Activated T-helper 17 cell treated with anti-CD3 and anti-CD28 coated beads, Interleukin-2, amount 50 U/mL, for 72 hours (primary cell): ENCODE results near the gene DIPK1B. TPM values are rescaled to one million over a fixed set of nuclear protein-coding genes. Genes with fewer than 3 reads are reported as not detected.
A peak's percentile ranks its signal among the peaks of the same experiment; 100 is the strongest.
"Not testable (repeated sequence)": the region's sequence is repeated elsewhere in the genome, so short reads cannot be mapped to it uniquely, and the experiment has no call there.

ENCODE experiments used
- ATAC-seq: fragments of 150-1000 bp; cut with Tn5 transposase; replicated peaks from 2 replicates; pipeline ENCODE4 v1.10.0; 2021; ENCODE audit warnings: mild to moderate bottlenecking, moderate library complexity
- H3K27ac Mint-ChIP-seq: one replicate; pipeline ENCODE4 v1.8.0; 2022; ENCODE audit warnings: mixed read lengths
- H3K27me3 Mint-ChIP-seq: one replicate; pipeline ENCODE4 v1.8.0; 2022; ENCODE audit warnings: mixed read lengths
- H3K36me3 Mint-ChIP-seq: one replicate; pipeline ENCODE4 v1.8.0; 2022; ENCODE audit warnings: low read depth, mild to moderate bottlenecking, mixed read lengths
- H3K4me1 Mint-ChIP-seq: one replicate; pipeline ENCODE4 v1.8.0; 2022; ENCODE audit warnings: mixed read lengths
- H3K4me3 Mint-ChIP-seq: one replicate; pipeline ENCODE4 v1.8.0; 2022; ENCODE audit warnings: mild to moderate bottlenecking, mixed read lengths
- H3K9me3 Mint-ChIP-seq: one replicate; pipeline ENCODE4 v1.8.0; 2022; ENCODE audit warnings: mixed read lengths
- total RNA-seq, 2 donors: library from RNA; stranded (reverse); gene quantifications; one replicate each; pipeline ENCODE4 v1.2.3, GENCODE V29; 2022

The DIPK1B gene
- total RNA-seq, 2 donors from 2014 or later = not detected

- Mint-ChIP-seq H3K4me3 (peak overlapping the region; percentile 44), H3K27me3 (peaks cover 16% of the 10 kb centered on the region)
- H3K9me3 Mint-ChIP-seq, ATAC-seq, H3K36me3 Mint-ChIP-seq, H3K4me1 Mint-ChIP-seq, H3K27ac Mint-ChIP-seq: not testable (repeated sequence)
Observed at GRCh38 chr9:136711219-136711648, 1.1 kb upstream of the DIPK1B start.

- no peak overlapping the region for H3K27ac Mint-ChIP-seq
- H3K27me3 Mint-ChIP-seq = peaks cover 16% of the 10 kb centered on the region
- no peak overlapping the region for H3K4me3 Mint-ChIP-seq
- ATAC-seq = no peak
- no peaks in the 10 kb centered on the region for H3K36me3 Mint-ChIP-seq
- no peaks in the 10 kb centered on the region for H3K4me1 Mint-ChIP-seq
- H3K9me3 Mint-ChIP-seq = no peaks in the 10 kb centered on the region
Observed at GRCh38 chr9:136712690-136713544, 545 bp downstream of the DIPK1B start.

GRCh38 chr9:136713550-136713949, 1.2 kb downstream of the DIPK1B start:
- H3K27me3 Mint-ChIP-seq = peaks cover 12% of the 10 kb centered on the region
- H3K27ac Mint-ChIP-seq = no peak overlapping the region
- no peaks in the 10 kb centered on the region for H3K36me3 Mint-ChIP-seq
- no peak for ATAC-seq
- no peaks in the 10 kb centered on the region for H3K4me1 Mint-ChIP-seq
- H3K4me3 Mint-ChIP-seq = no peak overlapping the region
- H3K9me3 Mint-ChIP-seq = no peaks in the 10 kb centered on the region

GRCh38 chr9:136714096-136714892, 1.9 kb downstream of the DIPK1B start:
- Mint-ChIP-seq H3K27me3 (peaks cover 12% of the 10 kb centered on the region), H3K4me3 (no peak overlapping the region), H3K27ac (no peak overlapping the region), H3K4me1 (no peaks in the 10 kb centered on the region), H3K36me3 (no peaks in the 10 kb centered on the region), H3K9me3 (no peaks in the 10 kb centered on the region)
- no peak for ATAC-seq

GRCh38 chr9:136714893-136715274, 2.5 kb downstream of the DIPK1B start:
- H3K4me3 Mint-ChIP-seq = no peak overlapping the region
- H3K36me3 Mint-ChIP-seq = no peaks in the 10 kb centered on the region
- ATAC-seq = no peak
- no peaks in the 10 kb centered on the region for H3K9me3 Mint-ChIP-seq
- no peak overlapping the region for H3K27ac Mint-ChIP-seq
- peaks cover 12% of the 10 kb centered on the region for H3K27me3 Mint-ChIP-seq
- H3K4me1 Mint-ChIP-seq = no peaks in the 10 kb centered on the region

- H3K9me3 Mint-ChIP-seq = no peaks in the 10 kb centered on the region
- H3K27ac Mint-ChIP-seq = no peak overlapping the region
- ATAC-seq = no peak
- no peak overlapping the region for H3K4me3 Mint-ChIP-seq
- H3K36me3 Mint-ChIP-seq = peaks cover 6% of the 10 kb centered on the region
- peaks cover 4% of the 10 kb centered on the region for H3K4me1 Mint-ChIP-seq
- H3K27me3 Mint-ChIP-seq = peaks cover 5% of the 10 kb centered on the region
Observed at GRCh38 chr9:136717399-136717798, 5.0 kb downstream of the DIPK1B start.

- Mint-ChIP-seq H3K27me3 (peaks cover 5% of the 10 kb centered on the region), H3K36me3 (peaks cover 12% of the 10 kb centered on the region), H3K9me3 (no peaks in the 10 kb centered on the region), H3K4me1 (peaks cover 4% of the 10 kb centered on the region), H3K4me3 (no peak overlapping the region), H3K27ac (no peak overlapping the region)
- ATAC-seq = no peak
Observed at GRCh38 chr9:136718345-136719194, 6.2 kb downstream of the DIPK1B start.

GRCh38 chr9:136719195-136719880, 7.0 kb downstream of the DIPK1B start:
- H3K4me3 Mint-ChIP-seq = no peak overlapping the region
- no peaks in the 10 kb centered on the region for H3K9me3 Mint-ChIP-seq
- peaks cover 20% of the 10 kb centered on the region for H3K36me3 Mint-ChIP-seq
- ATAC-seq = peak; percentile 25
- H3K4me1 Mint-ChIP-seq = peaks cover 9% of the 10 kb centered on the region
- H3K27me3 Mint-ChIP-seq = peaks cover 5% of the 10 kb centered on the region
- no peak overlapping the region for H3K27ac Mint-ChIP-seq

GRCh38 chr9:136720251-136720897, 8.0 kb downstream of the DIPK1B start:
- Mint-ChIP-seq H3K4me1 (peaks cover 11% of the 10 kb centered on the region), H3K36me3 (peaks cover 30% of the 10 kb centered on the region), H3K9me3 (no peaks in the 10 kb centered on the region), H3K27ac (no peak overlapping the region), H3K27me3 (peaks cover 5% of the 10 kb centered on the region), H3K4me3 (no peak overlapping the region)
- ATAC-seq = no peak

- Mint-ChIP-seq H3K4me3 (no peak overlapping the region), H3K4me1 (peaks cover 11% of the 10 kb centered on the region), H3K9me3 (no peaks in the 10 kb centered on the region), H3K36me3 (peaks cover 36% of the 10 kb centered on the region), H3K27ac (peak overlapping the region; percentile 46), H3K27me3 (peaks cover 1% of the 10 kb centered on the region)
- ATAC-seq = no peak
Observed at GRCh38 chr9:136720898-136721338, 8.5 kb downstream of the DIPK1B start.

- Mint-ChIP-seq H3K27me3 (no peaks in the 10 kb centered on the region), H3K9me3 (no peaks in the 10 kb centered on the region), H3K4me3 (no peak overlapping the region), H3K4me1 (peaks cover 14% of the 10 kb centered on the region), H3K36me3 (peaks cover 42% of the 10 kb centered on the region), H3K27ac (peak overlapping the region; percentile 46)
- peak; percentile 27 for ATAC-seq
Observed at GRCh38 chr9:136721339-136722092, 9.1 kb downstream of the DIPK1B start.

- Mint-ChIP-seq H3K27ac (no peak overlapping the region), H3K36me3 (peaks cover 50% of the 10 kb centered on the region), H3K4me1 (peaks cover 19% of the 10 kb centered on the region), H3K4me3 (no peak overlapping the region), H3K9me3 (no peaks in the 10 kb centered on the region), H3K27me3 (no peaks in the 10 kb centered on the region)
- no peak for ATAC-seq
Observed at GRCh38 chr9:136722093-136722968, 10.0 kb downstream of the DIPK1B start.
